Liver (tissue), 2 donors: ENCODE data around the gene BDP1.

Source experiments
- CTCF ChIP-seq: fragments of 150-350 bp; IDR thresholded peaks from 2 replicates; pipeline ENCODE4 v1.5.1; 2017; ENCODE audit warnings: improper control_type of control experiment, low read depth, low read length; ENCODE audit not compliant: missing input control
- MAX ChIP-seq: IDR thresholded peaks from 2 replicates; pipeline ENCODE4 v1.6.1; 2016; ENCODE audit warnings: antibody characterized with exemption
- YY1 ChIP-seq: IDR thresholded peaks from 2 replicates; pipeline ENCODE4 v1.6.1; 2016; ENCODE audit warnings: antibody characterized with exemption, mild to moderate bottlenecking
- TF ChIP-seq, protein P1 (sequence below): IDR thresholded peaks from 2 replicates; pipeline ENCODE4 v1.6.1; 2016; ENCODE audit warnings: antibody characterized with exemption, mild to moderate bottlenecking
- donor health status: healthy.

DNA sequence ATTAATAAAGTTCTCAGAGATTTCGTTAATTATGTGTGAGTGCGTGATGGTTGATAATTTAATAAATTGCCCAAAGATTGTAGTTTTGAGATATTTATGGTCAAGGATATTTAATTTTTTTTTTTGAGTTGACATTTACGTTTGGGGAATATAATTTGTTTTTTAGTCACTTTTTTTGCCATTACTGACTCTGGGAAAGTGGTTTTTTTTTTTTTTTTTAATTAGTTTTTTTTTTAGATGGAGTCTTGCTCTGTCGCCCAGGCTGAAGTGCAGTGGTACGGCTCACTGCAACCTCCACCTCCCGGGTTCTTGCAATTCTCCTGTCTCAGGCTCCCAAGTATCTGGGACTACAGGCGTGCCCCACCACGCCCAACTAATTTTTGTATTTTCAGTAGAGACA is 1.7 kb downstream of the BDP1 start:
- TF ChIP-seq, protein P1, sequence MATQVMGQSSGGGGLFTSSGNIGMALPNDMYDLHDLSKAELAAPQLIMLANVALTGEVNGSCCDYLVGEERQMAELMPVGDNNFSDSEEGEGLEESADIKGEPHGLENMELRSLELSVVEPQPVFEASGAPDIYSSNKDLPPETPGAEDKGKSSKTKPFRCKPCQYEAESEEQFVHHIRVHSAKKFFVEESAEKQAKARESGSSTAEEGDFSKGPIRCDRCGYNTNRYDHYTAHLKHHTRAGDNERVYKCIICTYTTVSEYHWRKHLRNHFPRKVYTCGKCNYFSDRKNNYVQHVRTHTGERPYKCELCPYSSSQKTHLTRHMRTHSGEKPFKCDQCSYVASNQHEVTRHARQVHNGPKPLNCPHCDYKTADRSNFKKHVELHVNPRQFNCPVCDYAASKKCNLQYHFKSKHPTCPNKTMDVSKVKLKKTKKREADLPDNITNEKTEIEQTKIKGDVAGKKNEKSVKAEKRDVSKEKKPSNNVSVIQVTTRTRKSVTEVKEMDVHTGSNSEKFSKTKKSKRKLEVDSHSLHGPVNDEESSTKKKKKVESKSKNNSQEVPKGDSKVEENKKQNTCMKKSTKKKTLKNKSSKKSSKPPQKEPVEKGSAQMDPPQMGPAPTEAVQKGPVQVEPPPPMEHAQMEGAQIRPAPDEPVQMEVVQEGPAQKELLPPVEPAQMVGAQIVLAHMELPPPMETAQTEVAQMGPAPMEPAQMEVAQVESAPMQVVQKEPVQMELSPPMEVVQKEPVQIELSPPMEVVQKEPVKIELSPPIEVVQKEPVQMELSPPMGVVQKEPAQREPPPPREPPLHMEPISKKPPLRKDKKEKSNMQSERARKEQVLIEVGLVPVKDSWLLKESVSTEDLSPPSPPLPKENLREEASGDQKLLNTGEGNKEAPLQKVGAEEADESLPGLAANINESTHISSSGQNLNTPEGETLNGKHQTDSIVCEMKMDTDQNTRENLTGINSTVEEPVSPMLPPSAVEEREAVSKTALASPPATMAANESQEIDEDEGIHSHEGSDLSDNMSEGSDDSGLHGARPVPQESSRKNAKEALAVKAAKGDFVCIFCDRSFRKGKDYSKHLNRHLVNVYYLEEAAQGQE: no peak
- no peak for TF ChIP-seq CTCF
- no peak for TF ChIP-seq YY1
- no peak for TF ChIP-seq MAX
